Heart left ventricle (tissue), 13 donors: ENCODE data around the gene PICALM.

ENCODE experiments used
- POLR2A ChIP-seq, 2 donors: fragments of 450-650 bp; IDR thresholded peaks; one replicate each; pipeline ENCODE4 v1.6.1; 2017; ENCODE audit warnings: antibody characterized with exemption in 2 of 2, mild to moderate bottlenecking in 2 of 2, moderate library complexity in 2 of 2
- TF ChIP-seq, protein P1 (sequence below), 12 donors: fragments of 200-600 bp; sonication (generic) in 4 of 12; IDR thresholded peaks; one replicate each; pipeline versions ENCODE4 v1.5.0 to v1.8.0; 2018 to 2022; ENCODE audit warnings: antibody characterized with exemption in 12 of 12, mild to moderate bottlenecking in 5 of 12
- donor health status: ischemic (EF 13 %, LVEDD 7.1; RV severe dilation, severe dysfunction).
- donor health status: DM: no; HTN: yes; CAD: no.
- donor health status: DM: no; HTN: no; CAD: no.
- donor health status: ischemic (EF 25% LVEDD 6.9; RV normal size, moderate dysfunction).
- donor health status: ischemic (EF 25% LVEDD 5.7; RV mildly dilated, moderate dysfunction).
- donor health status: ischemic (EF 35%, LVEDD 5.7; RV mildly dilated, moderate dysfunction).
- donor health status: nonischemic (EF 11% LVEDD 7.7; RV severe dilation, severe dysfunction).
- donor health status: DM: yes; HTN: yes; CAD: no.
- donor health status: PGD.
- donor health status: ischemic (EF 29% LVEDD 5.4; RV normal size, mild dysfunction).
- donor health status: nonischemic (EF 23%, LVEDD 6.1; RV moderate dilation, normal function).

DNA sequence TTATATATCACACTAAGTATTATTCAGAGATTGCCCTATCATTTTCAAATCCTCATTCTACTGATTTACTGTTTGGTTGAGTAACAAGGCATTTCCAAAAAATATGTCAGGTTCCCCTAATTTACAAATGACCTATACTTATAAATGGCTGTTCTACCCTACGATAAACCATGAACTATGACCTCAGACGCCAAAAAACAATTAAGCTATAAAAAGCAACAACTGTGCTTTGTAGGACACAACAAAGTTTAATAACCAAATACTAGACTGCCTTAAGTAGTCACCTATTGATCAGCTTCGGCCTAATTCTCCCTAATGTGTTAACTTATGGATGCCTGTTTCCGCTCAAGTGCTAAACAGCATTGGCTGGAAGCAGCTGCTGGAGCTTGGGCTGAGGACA lies 53.2 kb downstream of the PICALM start:
- TF ChIP-seq, protein P1, sequence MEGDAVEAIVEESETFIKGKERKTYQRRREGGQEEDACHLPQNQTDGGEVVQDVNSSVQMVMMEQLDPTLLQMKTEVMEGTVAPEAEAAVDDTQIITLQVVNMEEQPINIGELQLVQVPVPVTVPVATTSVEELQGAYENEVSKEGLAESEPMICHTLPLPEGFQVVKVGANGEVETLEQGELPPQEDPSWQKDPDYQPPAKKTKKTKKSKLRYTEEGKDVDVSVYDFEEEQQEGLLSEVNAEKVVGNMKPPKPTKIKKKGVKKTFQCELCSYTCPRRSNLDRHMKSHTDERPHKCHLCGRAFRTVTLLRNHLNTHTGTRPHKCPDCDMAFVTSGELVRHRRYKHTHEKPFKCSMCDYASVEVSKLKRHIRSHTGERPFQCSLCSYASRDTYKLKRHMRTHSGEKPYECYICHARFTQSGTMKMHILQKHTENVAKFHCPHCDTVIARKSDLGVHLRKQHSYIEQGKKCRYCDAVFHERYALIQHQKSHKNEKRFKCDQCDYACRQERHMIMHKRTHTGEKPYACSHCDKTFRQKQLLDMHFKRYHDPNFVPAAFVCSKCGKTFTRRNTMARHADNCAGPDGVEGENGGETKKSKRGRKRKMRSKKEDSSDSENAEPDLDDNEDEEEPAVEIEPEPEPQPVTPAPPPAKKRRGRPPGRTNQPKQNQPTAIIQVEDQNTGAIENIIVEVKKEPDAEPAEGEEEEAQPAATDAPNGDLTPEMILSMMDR (IDR thresholded peaks at IDR 0.05), result no peak
- no peak for TF ChIP-seq POLR2A (IDR thresholded peaks at IDR 0.05)
